ENCODE measurements around the gene PNRC2. TPM values are rescaled to one million over a fixed set of nuclear protein-coding genes. Genes with fewer than 3 reads are reported as not detected.

PNRC2 gene
- polyA plus RNA-seq, 1 donor (not counting 4 experiments of a cell fraction or from before 2014, with no cell fraction given), result 87.1 TPM

- no peaks in the 10 kb centered on the region for H3K27me3 ChIP-seq (ENCODE audit: control insufficient read depth, extremely low read depth, insufficient read depth, low read length)
- no peaks in the 10 kb centered on the region for H4K20me1 ChIP-seq (ENCODE audit: control insufficient read depth, extremely low read depth, insufficient read depth, low read length)
- no peak for FAIRE-seq
- dilution Hi-C loops (cut with MboI; ENCODE audit: extremely low pct_ligation_motif_present, low sequenced_read_pairs), result no loop called here
- DNase-seq (ENCODE audit: low read depth, low spot score), result no peak
- H3K4me2 ChIP-seq (ENCODE audit: control insufficient read depth, extremely low read depth, insufficient read depth, low read depth, low read length), result no peak overlapping the region
- no peak overlapping the region for H3K27ac ChIP-seq (ENCODE audit: control insufficient read depth, insufficient read depth, low read length)
- H3K4me1 ChIP-seq (ENCODE audit: control insufficient read depth, extremely low read depth, insufficient read depth, low read length), result no peaks in the 10 kb centered on the region
- no peak overlapping the region for H2AFZ ChIP-seq (ENCODE audit: control insufficient read depth, low read length)
- H3K9ac ChIP-seq (ENCODE audit: control insufficient read depth, extremely low read depth, insufficient read depth, low read length), result no peak overlapping the region
- H3K9me1 ChIP-seq (ENCODE audit: control insufficient read depth, extremely low read depth, insufficient read depth, low read length), result no peaks in the 10 kb centered on the region
- no peak overlapping the region for H3K4me3 ChIP-seq (ENCODE audit: control insufficient read depth in 2 of 3, extremely low read depth in 1 of 3, insufficient read depth in 2 of 3, low read depth in 1 of 3, low read length in 3 of 3)
- H3K36me3 ChIP-seq (ENCODE audit: control insufficient read depth in 2 of 2, extremely low read depth in 1 of 2, insufficient read depth in 2 of 2, low read length in 2 of 2), result peaks cover 9 to 16% of the 10 kb centered on the region in 2 experiments
- no peaks in the 10 kb centered on the region for H3K9me3 ChIP-seq (ENCODE audit: control insufficient read depth, low read depth, low read length)
- no peak for TF ChIP-seq CTCF (optimal IDR thresholded peaks at IDR 0.05 in 1 of 3, IDR thresholded peaks at IDR 0.05 in 1 of 3, conservative IDR thresholded peaks at IDR 0.05 in 1 of 3; ENCODE audit: extremely low read depth in 1 of 3, insufficient read depth in 2 of 3, low read length in 3 of 3)
- peaks cover 11% of the 10 kb centered on the region for H3K79me2 ChIP-seq (ENCODE audit: control insufficient read depth, insufficient read depth, low read length)
Observed at GRCh38 chr1:23967871-23968270, 8.2 kb downstream of the PNRC2 start.

- no peak for DNase-seq (ENCODE audit: low read depth, low spot score)
- peaks cover 76% of the 10 kb centered on the region for H3K79me2 ChIP-seq (ENCODE audit: control insufficient read depth, insufficient read depth, low read length)
- peak overlapping the region in 1 of 3 experiments; percentile 15 for H3K4me3 ChIP-seq (ENCODE audit: control insufficient read depth in 2 of 3, extremely low read depth in 1 of 3, insufficient read depth in 2 of 3, low read depth in 1 of 3, low read length in 3 of 3)
- H3K36me3 ChIP-seq (ENCODE audit: control insufficient read depth in 2 of 2, extremely low read depth in 1 of 2, insufficient read depth in 2 of 2, low read length in 2 of 2), result peaks cover 6 to 20% of the 10 kb centered on the region in 2 experiments
- no peak for FAIRE-seq
- H3K4me1 ChIP-seq (ENCODE audit: control insufficient read depth, extremely low read depth, insufficient read depth, low read length), result peaks cover 19% of the 10 kb centered on the region
- H3K9me3 ChIP-seq (ENCODE audit: control insufficient read depth, low read depth, low read length), result no peaks in the 10 kb centered on the region
- H3K27me3 ChIP-seq (ENCODE audit: control insufficient read depth, extremely low read depth, insufficient read depth, low read length), result no peaks in the 10 kb centered on the region
- H2AFZ ChIP-seq (ENCODE audit: control insufficient read depth, low read length), result no peak overlapping the region
- no peak for TF ChIP-seq EZH2 (IDR thresholded peaks at IDR 0.05; ENCODE audit: low read length)
- no peak for TF ChIP-seq CTCF (optimal IDR thresholded peaks at IDR 0.05 in 1 of 3, IDR thresholded peaks at IDR 0.05 in 1 of 3, conservative IDR thresholded peaks at IDR 0.05 in 1 of 3; ENCODE audit: extremely low read depth in 1 of 3, insufficient read depth in 2 of 3, low read length in 3 of 3)
- peak overlapping the region; percentile 84 for H3K4me2 ChIP-seq (ENCODE audit: control insufficient read depth, extremely low read depth, insufficient read depth, low read depth, low read length)
- no peak overlapping the region for H3K9ac ChIP-seq (ENCODE audit: control insufficient read depth, extremely low read depth, insufficient read depth, low read length)
- H3K9me1 ChIP-seq (ENCODE audit: control insufficient read depth, extremely low read depth, insufficient read depth, low read length), result no peaks in the 10 kb centered on the region
- H3K27ac ChIP-seq (ENCODE audit: control insufficient read depth, insufficient read depth, low read length), result no peak overlapping the region
- dilution Hi-C loops (cut with MboI; ENCODE audit: extremely low pct_ligation_motif_present, low sequenced_read_pairs), result no loop called here
- peaks cover 3% of the 10 kb centered on the region for H4K20me1 ChIP-seq (ENCODE audit: control insufficient read depth, extremely low read depth, insufficient read depth, low read length)
Observed at GRCh38 chr1:23977187-23977853, 17.7 kb downstream of the PNRC2 start.

Data from keratinocyte (primary cell).